AG09319 (cell line): ENCODE measurements around the gene SLC38A8.

Experiments used
- DNase-seq: peaks from one replicate; pipeline ENCODE4 v3.0.0-alpha.2; 2010; ENCODE audit warnings: low read depth; ENCODE audit errors: extremely low read depth
- TF ChIP-seq, protein P1 (sequence below): IDR thresholded peaks from 2 replicates; pipeline ENCODE4 v1.5.1; 2011; ENCODE audit warnings: low read depth, mild to moderate bottlenecking, inconsistent platforms, low read length, moderate library complexity

The SLC38A8 gene

DNA sequence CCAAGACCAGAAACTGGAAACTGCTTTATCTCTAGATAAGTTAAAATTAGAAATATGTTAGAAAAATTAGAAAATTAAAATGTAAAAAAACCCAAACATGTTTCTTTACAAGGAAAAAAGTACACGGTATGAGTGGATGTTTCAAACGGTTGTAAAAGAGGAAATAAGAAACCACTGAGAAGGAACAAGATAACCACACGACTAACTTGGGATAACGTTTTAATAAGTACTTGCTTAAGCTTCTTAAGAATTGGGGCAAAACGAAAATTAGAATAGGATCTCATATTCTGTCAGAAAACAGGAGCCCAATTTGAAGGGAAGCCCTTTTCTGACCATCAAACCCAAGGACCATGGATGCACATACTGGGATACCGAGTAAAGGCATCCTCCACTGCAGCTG, 43.2 kb upstream of the SLC38A8 start:
- DNase-seq: no peak

DNA sequence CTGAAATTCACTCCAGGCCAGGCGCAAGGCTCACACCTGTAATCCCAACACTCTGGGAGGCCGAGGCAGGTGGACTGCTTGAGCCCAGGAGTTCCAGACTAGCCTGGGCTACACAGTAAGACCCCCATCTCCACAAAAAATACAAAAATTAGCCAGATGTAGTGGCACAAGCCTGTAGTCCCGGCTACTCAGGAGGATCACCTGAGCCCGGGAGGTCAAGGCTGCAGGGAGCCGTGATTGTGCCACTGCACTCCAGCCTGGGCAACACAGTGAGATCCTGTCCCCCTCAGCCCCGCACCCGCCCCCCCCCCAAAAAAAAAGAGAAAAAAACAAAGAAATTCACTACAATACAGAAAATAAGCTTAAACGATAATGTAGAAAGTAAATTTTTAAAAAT, 42.7 kb upstream of the SLC38A8 start:
- DNase-seq: no peak
- TF ChIP-seq, protein P1, sequence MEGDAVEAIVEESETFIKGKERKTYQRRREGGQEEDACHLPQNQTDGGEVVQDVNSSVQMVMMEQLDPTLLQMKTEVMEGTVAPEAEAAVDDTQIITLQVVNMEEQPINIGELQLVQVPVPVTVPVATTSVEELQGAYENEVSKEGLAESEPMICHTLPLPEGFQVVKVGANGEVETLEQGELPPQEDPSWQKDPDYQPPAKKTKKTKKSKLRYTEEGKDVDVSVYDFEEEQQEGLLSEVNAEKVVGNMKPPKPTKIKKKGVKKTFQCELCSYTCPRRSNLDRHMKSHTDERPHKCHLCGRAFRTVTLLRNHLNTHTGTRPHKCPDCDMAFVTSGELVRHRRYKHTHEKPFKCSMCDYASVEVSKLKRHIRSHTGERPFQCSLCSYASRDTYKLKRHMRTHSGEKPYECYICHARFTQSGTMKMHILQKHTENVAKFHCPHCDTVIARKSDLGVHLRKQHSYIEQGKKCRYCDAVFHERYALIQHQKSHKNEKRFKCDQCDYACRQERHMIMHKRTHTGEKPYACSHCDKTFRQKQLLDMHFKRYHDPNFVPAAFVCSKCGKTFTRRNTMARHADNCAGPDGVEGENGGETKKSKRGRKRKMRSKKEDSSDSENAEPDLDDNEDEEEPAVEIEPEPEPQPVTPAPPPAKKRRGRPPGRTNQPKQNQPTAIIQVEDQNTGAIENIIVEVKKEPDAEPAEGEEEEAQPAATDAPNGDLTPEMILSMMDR: no peak

More for the DNA sequence above, 43.2 kb upstream of the SLC38A8 start:
- TF ChIP-seq, protein P1: no peak

- TF ChIP-seq, protein P1: peak; percentile 73
- no peak for DNase-seq
Measured at GRCh38 chr16:84084570-84085270, 42.1 kb upstream of the SLC38A8 start.

GRCh38 chr16:84082835-84083569, 40.4 kb upstream of the SLC38A8 start:
- TF ChIP-seq, protein P1: no peak
- no peak for DNase-seq

- DNase-seq: no peak
- TF ChIP-seq, protein P1: no peak
Measured at GRCh38 chr16:84082110-84082509, 39.5 kb upstream of the SLC38A8 start.

DNA sequence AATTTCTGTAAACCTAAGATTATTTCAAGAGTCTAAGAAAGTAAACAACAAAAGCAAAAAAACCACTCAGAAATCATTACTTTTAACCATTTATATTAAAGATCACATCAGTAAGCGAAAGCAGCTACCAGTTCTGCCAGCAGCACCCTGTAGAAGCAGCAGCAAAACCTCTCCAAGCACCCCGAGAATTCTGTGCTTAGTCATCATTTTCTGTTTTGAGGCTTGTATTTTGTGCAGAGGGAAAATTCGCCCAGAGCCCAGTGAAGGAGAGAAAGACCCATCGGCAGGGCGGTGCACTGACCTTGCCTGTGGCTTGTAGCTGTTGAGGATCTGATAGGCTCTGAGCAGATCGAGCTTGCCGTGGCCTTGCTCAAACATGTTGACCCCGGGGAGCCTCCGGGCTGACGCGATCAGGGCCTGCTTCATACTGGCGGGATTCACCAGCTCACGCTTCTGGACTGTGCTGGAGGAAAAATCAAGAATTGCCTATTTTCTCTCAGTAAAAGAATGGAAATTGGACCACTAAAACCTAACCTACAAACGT, 38.9 kb upstream of the SLC38A8 start:
- TF ChIP-seq, protein P1: no peak
- DNase-seq: no peak

DNA sequence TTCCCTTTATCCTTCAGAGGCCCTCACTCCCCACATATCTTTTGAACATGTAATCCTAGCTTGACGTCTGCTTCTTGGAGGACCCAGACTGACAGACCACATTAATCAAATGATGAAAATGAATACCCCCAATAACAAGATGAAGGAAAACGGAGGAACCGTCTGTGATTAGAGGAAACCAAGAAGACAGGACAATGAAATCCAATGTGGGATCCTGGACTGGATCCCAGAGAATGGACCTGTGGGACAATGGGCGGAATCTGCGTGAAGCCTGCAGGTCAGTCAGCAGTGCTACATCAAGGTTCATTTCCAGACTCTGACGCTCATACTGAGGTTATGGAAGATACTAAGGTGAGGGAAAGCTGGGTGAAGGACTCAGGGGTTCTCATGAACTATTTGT, 38.2 kb upstream of the SLC38A8 start:
- DNase-seq: no peak
- TF ChIP-seq, protein P1: no peak
